Neural progenitor cell (in vitro differentiated cells): ENCODE data around the gene CARNS1. TPM values are rescaled to one million over a fixed set of nuclear protein-coding genes. Genes with fewer than 3 reads are reported as not detected.

Source experiments
- DNase-seq: peaks from one replicate; pipeline ENCODE4 v3.0.0-alpha.2; 2016; ENCODE audit warnings: low spot score
- H2AFZ ChIP-seq: fragments of 200-600 bp; sonication (generic); replicated peaks from 2 replicates; pipeline ENCODE4 v1.6.1; 2016; ENCODE audit warnings: antibody characterized with exemption
- H3F3A ChIP-seq: fragments of 200-600 bp; sonication (generic); 2 replicates; pipeline ENCODE4 v1.6.1; 2016; ENCODE audit warnings: antibody characterized with exemption, low read depth
- H3K27ac ChIP-seq: fragments of 200-600 bp; sonication (generic); 2 replicates; pipeline ENCODE4 v1.5.1; 2016; ENCODE audit warnings: mild to moderate bottlenecking
- H3K27me3 ChIP-seq: fragments of 200-600 bp; sonication (generic); 2 replicates; pipeline ENCODE4 v1.6.1; 2016; ENCODE audit warnings: mild to moderate bottlenecking, moderate library complexity
- H3K36me3 ChIP-seq: fragments of 200-600 bp; sonication (generic); 2 replicates; pipeline ENCODE4 v1.5.1; 2016
- H3K4me1 ChIP-seq: fragments of 200-600 bp; sonication (generic); 2 replicates; pipeline ENCODE4 v1.6.1; 2016; ENCODE audit warnings: mixed run types
- H3K4me2 ChIP-seq: fragments of 200-600 bp; sonication (generic); 2 replicates; pipeline ENCODE4 v1.6.1; 2016
- H3K4me3 ChIP-seq: fragments of 200-600 bp; sonication (generic); 2 replicates; pipeline ENCODE4 v1.5.1; 2016
- H3K79me2 ChIP-seq: fragments of 200-600 bp; sonication (generic); 2 replicates; pipeline ENCODE4 v1.6.1; 2016; ENCODE audit warnings: low read depth
- H3K9ac ChIP-seq: fragments of 200-600 bp; sonication (generic); 2 replicates; pipeline ENCODE4 v1.6.1; 2016
- H3K9me3 ChIP-seq: fragments of 200-600 bp; sonication (generic); 2 replicates; pipeline ENCODE4 v1.5.1; 2016; ENCODE audit warnings: low read depth
- H4K20me1 ChIP-seq: fragments of 200-600 bp; sonication (generic); 2 replicates; pipeline ENCODE4 v1.6.1; 2016; ENCODE audit warnings: low read depth
- H3K27ac Mint-ChIP-seq: 3 replicates; pipeline ENCODE4 v1.8.0; 2021; ENCODE audit warnings: mixed read lengths
- H3K27me3 Mint-ChIP-seq: 2 replicates; pipeline ENCODE4 v1.8.0; 2022; ENCODE audit warnings: low read depth, mild to moderate bottlenecking, inconsistent platforms, moderate library complexity, mixed read lengths; ENCODE audit not compliant: insufficient read depth
- H3K36me3 Mint-ChIP-seq: 3 replicates; pipeline ENCODE4 v1.8.0; 2021; ENCODE audit warnings: mixed read lengths
- H3K4me1 Mint-ChIP-seq: 3 replicates; pipeline ENCODE4 v1.8.0; 2021; ENCODE audit warnings: mixed read lengths
- H3K4me3 Mint-ChIP-seq: 3 replicates; pipeline ENCODE4 v1.8.0; 2021; ENCODE audit warnings: mild to moderate bottlenecking, moderate library complexity, mixed read lengths
- H3K9me3 Mint-ChIP-seq: 3 replicates; pipeline ENCODE4 v1.8.0; 2020; ENCODE audit warnings: mixed read lengths
- EZH2 ChIP-seq: fragments of 200-600 bp; sonication (generic); IDR thresholded peaks from 2 replicates; pipeline ENCODE4 v1.6.1; 2017; ENCODE audit warnings: antibody characterized with exemption, mild to moderate bottlenecking, moderate library complexity
- EZH2phosphoT487 ChIP-seq: fragments of 200-600 bp; sonication (generic); IDR thresholded peaks from 2 replicates; pipeline ENCODE4 v1.6.1; 2017; ENCODE audit warnings: antibody characterized with exemption
- total RNA-seq: library from RNA; depleted of rRNA; stranded (reverse); fragments of >200 nt; gene quantifications from 2 replicates; pipeline ENCODE4 v1.2.3, GENCODE V29; 2015; ENCODE audit warnings: low replicate concordance
- TF ChIP-seq, protein P1 (sequence below): fragments of 200-600 bp; sonication (generic); IDR thresholded peaks from 2 replicates; pipeline ENCODE4 v1.5.1; 2017; ENCODE audit warnings: antibody characterized with exemption, mild to moderate bottlenecking

The CARNS1 gene
- total RNA-seq, 1 donor from 2014 or later, result 0.52 TPM

DNA sequence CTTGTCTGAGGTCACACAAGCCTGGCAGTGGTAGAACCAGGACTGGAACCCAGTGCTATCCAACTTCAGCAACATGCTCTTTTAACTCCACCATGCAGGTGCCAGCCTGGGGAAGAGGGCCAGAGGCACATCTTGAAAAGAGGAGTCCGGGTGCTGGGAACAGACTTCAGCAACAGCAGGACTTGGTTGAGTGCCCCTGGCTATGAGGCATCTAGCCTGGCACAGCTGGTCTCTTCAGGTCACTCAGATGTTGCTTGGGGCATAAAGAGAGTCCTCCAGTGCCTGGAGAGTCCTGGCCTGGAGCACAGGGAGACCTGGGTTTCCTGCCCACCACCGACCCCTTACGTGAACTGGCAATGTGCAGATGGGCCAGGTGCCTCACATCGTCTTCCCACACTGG lies 36.9 kb upstream of the CARNS1 start:
- H3K4me1 ChIP-seq, result peaks cover 33% of the 10 kb centered on the region
- Mint-ChIP-seq H3K4me1 (peaks cover 35% of the 10 kb centered on the region), H3K27ac (peak overlapping the region; percentile 69), H3K9me3 (no peaks in the 10 kb centered on the region), H3K36me3 (no peaks in the 10 kb centered on the region), H3K4me3 (no peak overlapping the region), H3K27me3 (peaks cover 14% of the 10 kb centered on the region)
- no peak overlapping the region for H2AFZ ChIP-seq
- no peak overlapping the region for H3K27ac ChIP-seq
- no peaks in the 10 kb centered on the region for H4K20me1 ChIP-seq
- H3F3A ChIP-seq, result peaks cover 29% of the 10 kb centered on the region
- TF ChIP-seq, protein P1, sequence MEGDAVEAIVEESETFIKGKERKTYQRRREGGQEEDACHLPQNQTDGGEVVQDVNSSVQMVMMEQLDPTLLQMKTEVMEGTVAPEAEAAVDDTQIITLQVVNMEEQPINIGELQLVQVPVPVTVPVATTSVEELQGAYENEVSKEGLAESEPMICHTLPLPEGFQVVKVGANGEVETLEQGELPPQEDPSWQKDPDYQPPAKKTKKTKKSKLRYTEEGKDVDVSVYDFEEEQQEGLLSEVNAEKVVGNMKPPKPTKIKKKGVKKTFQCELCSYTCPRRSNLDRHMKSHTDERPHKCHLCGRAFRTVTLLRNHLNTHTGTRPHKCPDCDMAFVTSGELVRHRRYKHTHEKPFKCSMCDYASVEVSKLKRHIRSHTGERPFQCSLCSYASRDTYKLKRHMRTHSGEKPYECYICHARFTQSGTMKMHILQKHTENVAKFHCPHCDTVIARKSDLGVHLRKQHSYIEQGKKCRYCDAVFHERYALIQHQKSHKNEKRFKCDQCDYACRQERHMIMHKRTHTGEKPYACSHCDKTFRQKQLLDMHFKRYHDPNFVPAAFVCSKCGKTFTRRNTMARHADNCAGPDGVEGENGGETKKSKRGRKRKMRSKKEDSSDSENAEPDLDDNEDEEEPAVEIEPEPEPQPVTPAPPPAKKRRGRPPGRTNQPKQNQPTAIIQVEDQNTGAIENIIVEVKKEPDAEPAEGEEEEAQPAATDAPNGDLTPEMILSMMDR, result no peak
- TF ChIP-seq EZH2phosphoT487 (no peak), EZH2 (no peak)
- no peak overlapping the region for H3K4me2 ChIP-seq
- H3K79me2 ChIP-seq, result no peaks in the 10 kb centered on the region
- no peak for DNase-seq
- no peak overlapping the region for H3K9ac ChIP-seq
- no peak overlapping the region for H3K4me3 ChIP-seq
- no peaks in the 10 kb centered on the region for H3K36me3 ChIP-seq
- no peaks in the 10 kb centered on the region for H3K9me3 ChIP-seq
- peaks cover 45% of the 10 kb centered on the region for H3K27me3 ChIP-seq

DNA sequence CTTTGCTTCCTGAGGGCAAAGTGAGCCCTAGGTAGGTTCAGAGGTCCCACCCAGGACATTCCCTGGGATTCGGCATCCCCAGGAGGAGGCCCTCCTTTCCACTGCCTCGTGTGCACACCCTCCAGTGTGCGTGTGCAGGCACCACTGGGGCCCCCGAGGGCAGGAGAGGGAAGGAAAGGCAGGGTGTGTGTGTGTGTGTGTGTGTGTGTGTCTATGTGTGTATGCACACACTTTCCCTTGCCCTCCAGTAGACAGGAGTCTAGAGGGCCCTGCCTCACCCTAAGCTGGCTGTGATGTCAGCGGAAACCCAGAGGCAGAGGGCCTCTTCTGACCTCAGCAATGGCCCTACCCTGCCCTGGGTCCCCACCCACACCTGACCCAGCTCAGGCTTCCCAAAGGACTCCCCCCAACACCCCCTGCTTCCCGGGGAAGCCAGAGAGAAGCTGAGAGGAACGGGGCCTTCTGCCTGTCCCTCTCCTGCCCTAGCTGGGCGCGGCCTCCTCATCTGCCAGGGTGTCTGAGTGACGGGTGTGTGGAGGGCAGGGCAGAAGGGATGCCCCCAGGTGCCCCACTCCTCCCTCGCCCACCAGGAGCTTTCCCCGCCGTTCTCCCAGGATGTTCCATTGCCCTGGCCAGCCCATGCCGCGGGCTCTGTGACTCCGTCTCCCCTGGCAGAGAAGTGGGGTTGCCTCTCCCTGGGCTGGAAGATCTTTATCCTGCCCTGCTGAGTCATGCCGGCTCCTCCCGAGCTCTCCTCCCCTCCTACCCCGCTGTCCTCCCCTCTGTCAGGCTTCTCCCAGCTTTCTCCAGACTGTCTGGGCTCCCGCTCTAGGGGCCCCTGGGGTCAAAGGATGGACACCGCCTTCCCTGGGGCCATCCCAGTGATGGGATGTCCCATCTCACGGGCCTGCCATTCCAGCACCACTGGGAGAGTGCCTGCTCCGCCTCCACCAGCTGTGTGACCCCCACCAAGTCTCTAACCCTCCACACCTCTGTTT lies 36.1 kb upstream of the CARNS1 start:
- Histone ChIP-seq H3K9ac (no peak overlapping the region), H3K27ac (no peak overlapping the region), H3K4me1 (peaks cover 28% of the 10 kb centered on the region), H3K4me2 (no peak overlapping the region), H3K9me3 (no peaks in the 10 kb centered on the region), H3F3A (peaks cover 22% of the 10 kb centered on the region), H3K27me3 (peaks cover 41% of the 10 kb centered on the region), H2AFZ (no peak overlapping the region), H3K36me3 (no peaks in the 10 kb centered on the region), H3K4me3 (no peak overlapping the region), H3K79me2 (no peaks in the 10 kb centered on the region), H4K20me1 (no peaks in the 10 kb centered on the region)
- TF ChIP-seq EZH2phosphoT487 (no peak), EZH2 (no peak)
- TF ChIP-seq, protein P1, result no peak
- H3K27me3 Mint-ChIP-seq, result peaks cover 11% of the 10 kb centered on the region
- DNase-seq, result no peak
- no peak overlapping the region for H3K27ac Mint-ChIP-seq
- H3K9me3 Mint-ChIP-seq, result no peaks in the 10 kb centered on the region
- H3K4me1 Mint-ChIP-seq, result peaks cover 30% of the 10 kb centered on the region
- no peaks in the 10 kb centered on the region for H3K36me3 Mint-ChIP-seq
- no peak overlapping the region for H3K4me3 Mint-ChIP-seq

DNA sequence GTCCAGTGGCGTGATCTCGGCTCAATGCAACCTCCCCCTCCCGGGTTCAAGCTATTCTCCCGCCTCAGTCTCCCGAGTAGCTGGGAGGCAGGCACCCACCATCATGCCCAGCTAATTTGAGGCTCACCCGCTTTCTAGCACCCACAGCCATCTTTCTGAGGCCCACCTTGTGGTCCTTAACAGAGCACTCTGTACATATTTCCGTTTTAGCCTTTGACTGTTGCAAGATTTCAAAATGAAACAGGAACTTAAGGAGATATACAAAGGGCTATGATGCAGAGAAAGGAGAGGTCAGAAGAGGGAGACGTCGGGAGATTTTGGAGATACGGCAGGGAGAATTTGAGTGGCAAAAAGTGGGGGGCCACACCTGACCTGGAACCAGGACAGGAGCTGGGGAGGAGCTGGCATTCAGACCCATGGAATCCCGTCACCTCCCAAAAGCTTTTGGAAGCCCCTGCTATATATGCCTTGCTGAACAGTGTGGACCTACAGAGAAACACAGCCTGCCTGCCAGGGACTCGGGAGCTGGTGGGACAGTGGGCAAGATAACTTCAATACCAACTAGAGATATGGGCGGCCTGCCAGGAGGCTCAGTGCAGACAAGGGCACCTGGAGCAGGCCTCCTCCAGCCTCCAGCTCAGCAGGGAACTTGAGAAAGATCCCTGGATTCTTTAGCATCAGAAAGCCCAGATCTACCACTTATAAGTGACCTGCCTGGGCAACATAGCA lies 34.1 kb upstream of the CARNS1 start:
- H3K27me3 ChIP-seq, result peaks cover 28% of the 10 kb centered on the region
- H3K79me2 ChIP-seq, result no peaks in the 10 kb centered on the region
- H3K9me3 ChIP-seq, result no peaks in the 10 kb centered on the region
- peaks cover 7% of the 10 kb centered on the region for H3K4me1 ChIP-seq
- no peak overlapping the region for H2AFZ ChIP-seq
- H3K36me3 ChIP-seq, result no peaks in the 10 kb centered on the region
- TF ChIP-seq EZH2 (no peak), EZH2phosphoT487 (no peak)
- TF ChIP-seq, protein P1, result no peak
- H3K9ac ChIP-seq, result no peak overlapping the region
- Mint-ChIP-seq H3K4me3 (no peak overlapping the region), H3K27ac (no peak overlapping the region), H3K27me3 (peaks cover 6% of the 10 kb centered on the region), H3K9me3 (no peaks in the 10 kb centered on the region), H3K4me1 (peaks cover 14% of the 10 kb centered on the region), H3K36me3 (no peaks in the 10 kb centered on the region)
- DNase-seq, result no peak
- no peak overlapping the region for H3K4me2 ChIP-seq
- no peaks in the 10 kb centered on the region for H4K20me1 ChIP-seq
- H3F3A ChIP-seq, result peaks cover 6% of the 10 kb centered on the region
- H3K27ac ChIP-seq, result no peak overlapping the region
- no peak overlapping the region for H3K4me3 ChIP-seq
